Mucosa of descending colon (tissue), 3 donors: ENCODE results near the gene RBM19. TPM values are rescaled to one million over a fixed set of nuclear protein-coding genes. Genes with fewer than 3 reads are reported as not detected.

ENCODE experiments used
- ATAC-seq: fragments of 200-7000 bp; cut with Tn5 transposase; one replicate; pipeline ENCODE4 v1.9.1; 2020; ENCODE audit warnings: mild to moderate bottlenecking, moderate library complexity
- DNase-seq, 3 donors: peaks; one replicate each; pipeline ENCODE4 v3.0.0-alpha.2; 2020
- H3K36me3 ChIP-seq: fragments of 200-600 bp; one replicate; pipeline ENCODE4 v1.8.0; 2021; ENCODE audit warnings: low read depth, mild to moderate bottlenecking
- H3K4me1 ChIP-seq: fragments of 200-600 bp; one replicate; pipeline ENCODE4 v1.8.0; 2021; ENCODE audit warnings: low read depth, mild to moderate bottlenecking
- H3K4me3 ChIP-seq: fragments of 200-600 bp; one replicate; pipeline ENCODE4 v1.8.0; 2021; ENCODE audit warnings: mild to moderate bottlenecking
- H3K9me3 ChIP-seq: fragments of 200-600 bp; one replicate; pipeline ENCODE4 v1.8.0; 2021; ENCODE audit warnings: mild to moderate bottlenecking
- CTCF ChIP-seq: fragments of 200-600 bp; IDR thresholded peaks from one replicate; pipeline ENCODE4 v1.8.0; 2022; ENCODE audit warnings: antibody characterized with exemption, mild to moderate bottlenecking
- intact Hi-C, 2 donors: fragments of 100-400 bp; cut with DNase I in 1 of 2; cut with micrococcal nuclease in 1 of 2; formaldehyde crosslinking; loops; one replicate each; pipeline versions ENCODE4 v1.11.0 to v1.11.1; 2022; cut with DNase I, micrococcal nuclease
- total RNA-seq, 3 donors: library from RNA; stranded (reverse); fragmentation: NEBNext Ultra II Directional in 2 of 3; extraction: Animal tissue kit (Norgen Biotek cat#: 25700) in 2 of 3; gene quantifications; one replicate each; pipeline versions ENCODE4 v1.2.1 to v1.2.4, GENCODE V29; 2021 to 2023
- donor health status: DM: no; HTN: no; CAD: no; lungs with moderate emphysema.
- donor health status: DM: no; HTN: no; CAD: no.
- donor health status: DM: no; HTN: yes; CAD: no.

Gene RBM19
- total RNA-seq, 3 donors from 2014 or later = 22.5 to 38.4 (median 32.9) TPM

GRCh38 chr12:113837528-113838296 is 128.4 kb downstream of the RBM19 start:
- Histone ChIP-seq H3K9me3 (no peaks in the 10 kb centered on the region), H3K4me1 (no peaks in the 10 kb centered on the region), H3K4me3 (no peak overlapping the region), H3K36me3 (no peaks in the 10 kb centered on the region)
- TF ChIP-seq CTCF = no peak
- DNase-seq (no peak), ATAC-seq (no peak)
- intact Hi-C loops = no loop called here

GRCh38 chr12:113837084-113837483 is 129.0 kb downstream of the RBM19 start:
- Histone ChIP-seq H3K4me1 (no peaks in the 10 kb centered on the region), H3K36me3 (no peaks in the 10 kb centered on the region), H3K9me3 (no peaks in the 10 kb centered on the region), H3K4me3 (no peak overlapping the region)
- DNase-seq (no peak), ATAC-seq (no peak)
- no peak for TF ChIP-seq CTCF
- intact Hi-C loops = no loop called here

GRCh38 chr12:113835896-113836295 is 130.2 kb downstream of the RBM19 start:
- ATAC-seq (no peak), DNase-seq (no peak)
- TF ChIP-seq CTCF = no peak
- H3K36me3 ChIP-seq = no peaks in the 10 kb centered on the region
- intact Hi-C loops = no loop called here
- H3K4me1 ChIP-seq = no peaks in the 10 kb centered on the region
- H3K9me3 ChIP-seq = no peaks in the 10 kb centered on the region
- no peak overlapping the region for H3K4me3 ChIP-seq

GRCh38 chr12:113835433-113835832 is 130.7 kb downstream of the RBM19 start:
- no peak overlapping the region for H3K4me3 ChIP-seq
- no peak for TF ChIP-seq CTCF
- H3K9me3 ChIP-seq = no peaks in the 10 kb centered on the region
- intact Hi-C loops = no loop called here
- H3K4me1 ChIP-seq = no peaks in the 10 kb centered on the region
- DNase-seq = no peak
- H3K36me3 ChIP-seq = no peaks in the 10 kb centered on the region
- ATAC-seq = no peak

- H3K36me3 ChIP-seq = no peaks in the 10 kb centered on the region
- intact Hi-C loops = no loop called here
- ATAC-seq = no peak
- no peak for DNase-seq
- TF ChIP-seq CTCF = no peak
- H3K4me3 ChIP-seq = no peak overlapping the region
- H3K9me3 ChIP-seq = no peaks in the 10 kb centered on the region
- no peaks in the 10 kb centered on the region for H3K4me1 ChIP-seq
Observed at GRCh38 chr12:113833422-113833821, 132.7 kb downstream of the RBM19 start.

- Histone ChIP-seq H3K9me3 (no peaks in the 10 kb centered on the region), H3K4me1 (no peaks in the 10 kb centered on the region), H3K36me3 (no peaks in the 10 kb centered on the region), H3K4me3 (no peak overlapping the region)
- ATAC-seq = no peak
- no peak for DNase-seq
- intact Hi-C loops = no loop called here
- TF ChIP-seq CTCF = no peak
Observed at GRCh38 chr12:113831476-113831875, 134.6 kb downstream of the RBM19 start.
